COLO829 (cell line): Measurements from ENCODE around the gene SCG5.

Experiments
- DNase-seq: peaks from one replicate; pipeline ENCODE4 v3.0.0; 2012; ENCODE audit warnings: low spot score

The SCG5 gene

GRCh38 chr15:32691689-32692038, 50.2 kb downstream of the SCG5 start:
- DNase-seq = no peak

- DNase-seq = no peak
Measured at GRCh38 chr15:32692286-32692685, 50.8 kb downstream of the SCG5 start.

GRCh38 chr15:32694222-32694983, 52.9 kb downstream of the SCG5 start:
- no peak for DNase-seq

GRCh38 chr15:32698773-32699390, 57.4 kb downstream of the SCG5 start:
- no peak for DNase-seq

GRCh38 chr15:32700501-32701150, 59.1 kb downstream of the SCG5 start:
- DNase-seq = no peak

GRCh38 chr15:32701863-32702262, 60.4 kb downstream of the SCG5 start:
- no peak for DNase-seq

GRCh38 chr15:32704395-32704981, 63.0 kb downstream of the SCG5 start:
- peak; percentile 27 for DNase-seq

- no peak for DNase-seq
Measured at GRCh38 chr15:32705446-32705845, 63.9 kb downstream of the SCG5 start.

GRCh38 chr15:32706704-32707103, 65.2 kb downstream of the SCG5 start:
- DNase-seq = no peak

- no peak for DNase-seq
Measured at GRCh38 chr15:32707436-32707835, 65.9 kb downstream of the SCG5 start.

- no peak for DNase-seq
Measured at GRCh38 chr15:32709295-32710033, 68.0 kb downstream of the SCG5 start.

GRCh38 chr15:32715276-32715675, 73.8 kb downstream of the SCG5 start:
- no peak for DNase-seq

- no peak for DNase-seq
Measured at GRCh38 chr15:32716216-32716914, 74.9 kb downstream of the SCG5 start.

GRCh38 chr15:32716915-32717425, 75.5 kb downstream of the SCG5 start:
- DNase-seq = no peak

GRCh38 chr15:32717426-32718226, 76.1 kb downstream of the SCG5 start, which contains the start of gene GREM1:
Gene GREM1, plus strand, starts transcription at chr15:32718004. Its CDS starts 12,687 bp downstream, at chr15:32730691.
- no peak for DNase-seq

- DNase-seq = no peak
Measured at GRCh38 chr15:32718227-32718820, 76.8 kb downstream of the SCG5 start.

- DNase-seq = no peak
Measured at GRCh38 chr15:32718821-32719716, 77.6 kb downstream of the SCG5 start.

GRCh38 chr15:32721596-32721995, 80.1 kb downstream of the SCG5 start:
- no peak for DNase-seq

- DNase-seq = no peak
Measured at GRCh38 chr15:32722136-32722535, 80.6 kb downstream of the SCG5 start.
